B cell (primary cell): Measurements from ENCODE around the gene UBR4. TPM values are rescaled to one million over a fixed set of nuclear protein-coding genes. Genes with fewer than 3 reads are reported as not detected.

Experiments used
- ATAC-seq: fragments of 200-7000 bp; cut with Tn5 transposase; one replicate; pipeline ENCODE4 v1.10.0; 2021; ENCODE audit warnings: low read depth, mild to moderate bottlenecking, moderate number of reproducible peaks, moderate library complexity
- CTCF ChIA-PET: fragments of 350-600 bp; sonication (Branson Sonifier 250); formaldehyde crosslinking; loops from one replicate; lab custom pipeline; 2021; ENCODE audit warnings: antibody characterized with exemption, inconsistent platforms; lab: Charles Lee
- POLR2A ChIA-PET: fragments of 350-600 bp; sonication (Branson Sonifier 250); formaldehyde crosslinking; loops from one replicate; lab custom pipeline; 2021; ENCODE audit warnings: antibody characterized with exemption; lab: Charles Lee
- DNase-seq: peaks from one replicate; pipeline ENCODE4 v3.0.0; 2013
- H2AFZ ChIP-seq: 2 replicates; pipeline ENCODE4 v1.6.1; 2012; ENCODE audit warnings: mild to moderate bottlenecking, low read depth, low read length; ENCODE audit not compliant: insufficient read depth, poor library complexity, severe bottlenecking
- H3K27ac ChIP-seq, 2 donors: 1 replicate in 1 of 2; 2 replicates in 1 of 2; pipeline ENCODE4 v1.5.1; 2012 to 2013; ENCODE audit warnings: low read length in 2 of 2, mild to moderate bottlenecking in 2 of 2, moderate library complexity in 1 of 2
- H3K27me3 ChIP-seq, 4 experiments: fragments of 200-600 bp in 1 of 4; sonication (generic) in 1 of 4; replicated peaks in 1 of 4; 1 replicate in 2 of 4; 2 replicates in 2 of 4; pipeline versions ENCODE4 v1.6.1 to v1.7.0; 2013 to 2016; ENCODE audit warnings: low read length in 3 of 4, mild to moderate bottlenecking in 2 of 4, mixed read lengths in 1 of 4, moderate library complexity in 1 of 4; ENCODE audit not compliant: insufficient read depth in 4 of 4, control insufficient read depth in 3 of 4; ENCODE audit errors: control extremely low read depth in 1 of 4
- H3K36me3 ChIP-seq, 2 experiments: replicated peaks in 1 of 2; 1 replicate in 1 of 2; 2 replicates in 1 of 2; pipeline versions ENCODE4 v1.6.1 to v1.7.1; 2013; ENCODE audit warnings: low read length in 1 of 2; ENCODE audit not compliant: insufficient read depth in 2 of 2, control insufficient read depth in 1 of 2; ENCODE audit errors: control extremely low read depth in 1 of 2, extremely low read depth in 1 of 2
- H3K4me1 ChIP-seq, 2 donors: fragments of 200-600 bp in 1 of 2; sonication (generic) in 1 of 2; 1 replicate in 1 of 2; 2 replicates in 1 of 2; pipeline versions ENCODE4 v1.5.1 to v1.6.1; 2013 to 2017; ENCODE audit warnings: low read length in 2 of 2; ENCODE audit not compliant: control insufficient read depth in 2 of 2, insufficient read depth in 2 of 2
- H3K4me2 ChIP-seq: replicated peaks from 2 replicates; pipeline ENCODE3; 2012; ENCODE audit warnings: mild to moderate bottlenecking, low read depth, low read length; ENCODE audit not compliant: poor library complexity, severe bottlenecking
- H3K4me3 ChIP-seq, 5 experiments: fragments of 200-600 bp in 1 of 5; sonication (generic) in 1 of 5; 1 replicate in 3 of 5; 2 replicates in 2 of 5; pipeline versions ENCODE4 v1.5.1 to v1.7.0; 2011 to 2016; ENCODE audit warnings: low read length in 4 of 5, mild to moderate bottlenecking in 4 of 5, low read depth in 2 of 5, control low read depth in 1 of 5, moderate library complexity in 1 of 5; ENCODE audit not compliant: insufficient read depth in 1 of 5; ENCODE audit errors: control extremely low read depth in 1 of 5, extremely low read depth in 1 of 5
- H3K79me2 ChIP-seq: fragments of 200-600 bp; sonication (generic); one replicate; pipeline ENCODE4 v1.6.0; 2016; ENCODE audit warnings: low read length; ENCODE audit not compliant: control insufficient read depth, insufficient read depth
- H3K9ac ChIP-seq: fragments of 200-600 bp; sonication (generic); 2 replicates; pipeline ENCODE4 v1.6.1; 2017; ENCODE audit warnings: mild to moderate bottlenecking, low read length, moderate library complexity
- H3K9me3 ChIP-seq, 3 donors: one replicate each; pipeline versions ENCODE4 v1.6.1 to v1.7.1; 2013; ENCODE audit warnings: low read length in 2 of 3; ENCODE audit not compliant: control insufficient read depth in 2 of 3, insufficient read depth in 1 of 3; ENCODE audit errors: control extremely low read depth in 1 of 3
- H4K20me1 ChIP-seq: 2 replicates; pipeline ENCODE4 v1.6.0; 2012; ENCODE audit warnings: mild to moderate bottlenecking, low read length; ENCODE audit not compliant: insufficient read depth, control insufficient read depth, poor library complexity, severe bottlenecking
- H3K27ac Mint-ChIP-seq: one replicate; pipeline ENCODE4 v1.8.0; 2021; ENCODE audit warnings: mixed read lengths
- H3K27me3 Mint-ChIP-seq: one replicate; pipeline ENCODE4 v1.8.0; 2021; ENCODE audit warnings: mixed read lengths
- H3K4me1 Mint-ChIP-seq: one replicate; pipeline ENCODE4 v1.8.0; 2021; ENCODE audit warnings: mixed read lengths
- H3K4me3 Mint-ChIP-seq: one replicate; pipeline ENCODE4 v1.8.0; 2021; ENCODE audit warnings: mixed read lengths
- H3K9me3 Mint-ChIP-seq: one replicate; pipeline ENCODE4 v1.8.0; 2022; ENCODE audit warnings: mixed read lengths; ENCODE audit not compliant: insufficient read depth
- CTCF ChIP-seq: fragments of 200-600 bp; IDR thresholded peaks from one replicate; pipeline ENCODE4 v1.8.0; 2022; ENCODE audit warnings: antibody characterized with exemption, mild to moderate bottlenecking
- EZH2 ChIP-seq: IDR thresholded peaks from 2 replicates; pipeline ENCODE4 v1.6.1; 2012; ENCODE audit warnings: borderline replicate concordance, low read depth, mild to moderate bottlenecking, moderate library complexity, low read length; ENCODE audit not compliant: insufficient read depth, poor library complexity, severe bottlenecking
- WGBS: methylation state at CpG from one replicate; pipeline ENCODE4 v1.1.5; 2013; ENCODE audit warnings: missing lambda C conversion rate; ENCODE audit not compliant: insufficient coverage; 5-methylcytosine and 5-hydroxymethylcytosine counted together
- intact Hi-C: fragments of 100-400 bp; cut with micrococcal nuclease; formaldehyde crosslinking; loops from one replicate; pipeline ENCODE4 v1.10.0; 2022
- polyA plus RNA-seq: library from polyadenylated mRNA; depleted of rRNA; stranded (reverse); fragments of >200 nt; gene quantifications from 2 replicates; pipeline ENCODE4 v1.2.3, GENCODE V29; 2012
- total RNA-seq, 2 donors: library from RNA; stranded (reverse); fragments of 120-200 nt in 1 of 2; gene quantifications; 1 replicate in 1 of 2; 2 replicates in 1 of 2; pipeline versions ENCODE4 v1.2.3 to v1.2.4, GENCODE V29; 2013 to 2022

Gene UBR4
- total and polyA plus RNA-seq, 2 donors (not counting 1 experiment from before 2014, with no cell fraction given): 90.0 to 190 TPM

- H3K36me3 ChIP-seq: no peaks in the 10 kb centered on the region
- peaks cover 0 to 27% (median 6%) of the 10 kb centered on the region in 4 experiments for H3K27me3 ChIP-seq
- no peak overlapping the region for H3K4me2 ChIP-seq
- no peaks in the 10 kb centered on the region for H3K79me2 ChIP-seq
- H4K20me1 ChIP-seq: no peaks in the 10 kb centered on the region
- no peak for ATAC-seq
- Mint-ChIP-seq H3K9me3 (no peaks in the 10 kb centered on the region), H3K27ac (no peak overlapping the region), H3K4me3 (no peak overlapping the region), H3K27me3 (peaks cover 44% of the 10 kb centered on the region), H3K4me1 (no peaks in the 10 kb centered on the region)
- WGBS: 13% methylated on average over 5 of the region's 11 CpGs
- no peak overlapping the region for H3K4me3 ChIP-seq
- TF ChIP-seq CTCF (no peak), EZH2 (no peak)
- CTCF ChIA-PET: no interaction called here
- H3K27ac ChIP-seq: no peak overlapping the region
- no peaks in the 10 kb centered on the region for H3K4me1 ChIP-seq
- no peak for DNase-seq
- H3K9me3 ChIP-seq: no peaks in the 10 kb centered on the region
- POLR2A ChIA-PET: no interaction called here
- no peak overlapping the region for H3K9ac ChIP-seq
- intact Hi-C loops: no loop called here
- no peak overlapping the region for H2AFZ ChIP-seq
Measured at GRCh38 chr1:19055001-19055400, 155.1 kb downstream of the UBR4 start.

GRCh38 chr1:19054216-19054615, 155.8 kb downstream of the UBR4 start:
- peaks cover 44% of the 10 kb centered on the region for H3K27me3 Mint-ChIP-seq
- no peaks in the 10 kb centered on the region for H4K20me1 ChIP-seq
- no peak overlapping the region for H3K4me2 ChIP-seq
- H3K9ac ChIP-seq: no peak overlapping the region
- no peaks in the 10 kb centered on the region for H3K36me3 ChIP-seq
- no peaks in the 10 kb centered on the region for H3K4me1 Mint-ChIP-seq
- H3K4me3 Mint-ChIP-seq: no peak overlapping the region
- H3K27ac Mint-ChIP-seq: no peak overlapping the region
- ATAC-seq (no peak), DNase-seq (no peak)
- TF ChIP-seq EZH2 (no peak), CTCF (no peak)
- H3K27me3 ChIP-seq: peaks cover 0 to 27% (median 6%) of the 10 kb centered on the region in 4 experiments
- CTCF ChIA-PET: no interaction called here
- WGBS: 75% methylated on average over 13 of the region's 15 CpGs
- intact Hi-C loops: no loop called here
- no peak overlapping the region for H3K27ac ChIP-seq
- no peaks in the 10 kb centered on the region for H3K9me3 ChIP-seq
- no peak overlapping the region for H3K4me3 ChIP-seq
- H2AFZ ChIP-seq: no peak overlapping the region
- no peaks in the 10 kb centered on the region for H3K4me1 ChIP-seq
- POLR2A ChIA-PET: no interaction called here
- no peaks in the 10 kb centered on the region for H3K9me3 Mint-ChIP-seq
- no peaks in the 10 kb centered on the region for H3K79me2 ChIP-seq
